NCI-H1694 treated with DMSO at 0.1 percent for 48 hours (cell line): ENCODE measurements around the gene LRRC42.

ENCODE experiments used
- DNase-seq: peaks from one replicate; lab custom pipeline; 2025; lab: John Stamatoyannopoulos, UW

The LRRC42 gene

DNA sequence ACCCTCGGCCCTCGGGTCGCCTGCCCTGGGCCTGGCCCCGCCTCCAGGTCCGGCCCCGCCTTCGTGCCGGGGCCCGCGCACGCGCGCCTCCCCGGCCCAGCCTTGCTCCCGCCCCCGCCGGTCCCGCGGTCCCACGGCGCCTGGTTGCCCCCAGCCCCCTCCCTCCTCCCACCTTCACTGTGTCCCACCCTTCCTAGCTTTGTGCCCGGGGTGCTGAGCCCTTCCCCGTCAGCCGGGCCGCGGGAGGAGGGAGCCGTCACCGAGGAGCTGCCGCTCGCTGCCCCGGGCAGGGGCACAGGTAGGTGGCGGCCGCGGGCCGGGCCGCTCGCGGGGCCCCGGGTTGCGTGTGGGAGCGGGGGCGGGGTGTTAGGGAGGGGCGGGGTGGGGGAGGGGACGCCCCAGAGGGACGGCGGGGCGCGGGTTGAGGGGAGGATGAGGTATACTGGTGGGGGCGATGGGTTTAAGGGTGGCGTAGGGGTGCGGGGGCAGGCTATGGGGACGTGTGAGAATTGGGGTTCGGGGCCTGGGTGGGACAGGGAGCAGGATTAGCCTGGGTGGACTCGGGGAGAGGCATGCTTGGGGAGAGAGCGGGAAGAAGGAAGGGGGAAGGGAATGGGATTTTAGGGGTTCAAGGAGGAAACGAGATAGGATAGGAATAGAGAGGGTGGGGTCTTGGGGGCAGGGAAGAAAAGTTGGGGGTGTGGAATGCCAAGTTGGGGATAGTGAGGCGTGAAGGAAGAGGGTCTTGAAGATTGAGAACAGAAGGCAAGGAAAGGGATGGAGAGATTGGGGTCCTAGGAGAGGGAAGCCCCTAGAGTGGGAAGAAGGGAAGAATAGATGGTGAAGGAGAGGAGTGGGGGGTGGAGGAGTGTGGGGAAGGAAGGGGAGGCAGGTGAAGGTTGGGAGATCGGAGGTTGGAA is at the start of gene LRRC42:
Gene LRRC42 (plus strand): TSS at position 99 of the 920 bp plus-strand sequence. CDS start 5,650 bp downstream, outside the sequence.
- DNase-seq: no peak

GRCh38 chr1:53896635-53897229 is 49.4 kb upstream of the LRRC42 start:
- DNase-seq: no peak

GRCh38 chr1:53899206-53899628 is 46.9 kb upstream of the LRRC42 start:
- no peak for DNase-seq

DNA sequence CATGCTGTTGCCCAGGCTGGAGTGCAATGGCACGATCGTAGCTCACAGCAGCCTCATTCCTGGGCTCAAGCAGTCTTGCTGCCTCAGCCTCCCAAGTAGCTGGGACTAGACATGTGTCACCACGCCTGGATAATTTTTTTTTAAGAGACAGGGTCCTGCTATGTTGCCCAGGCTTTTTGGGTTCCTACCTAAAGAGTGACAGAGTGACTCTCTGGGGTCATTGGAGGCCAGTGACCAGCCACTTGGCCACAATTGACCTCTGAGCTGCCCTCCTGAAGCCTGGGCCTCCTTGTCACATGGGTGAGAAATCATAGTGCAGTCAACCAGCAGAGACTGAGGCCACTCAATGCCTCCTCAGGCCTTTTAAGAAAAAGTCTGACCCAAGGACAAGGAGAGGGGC is 46.4 kb upstream of the LRRC42 start:
- no peak for DNase-seq

- no peak for DNase-seq
These were observed 43.7 kb upstream of the LRRC42 start for GRCh38 chr1:53902235-53903138.

GRCh38 chr1:53905509-53905908 is 40.6 kb upstream of the LRRC42 start:
- no peak for DNase-seq

- no peak for DNase-seq
These were observed 40.0 kb upstream of the LRRC42 start for GRCh38 chr1:53906121-53906520.

DNA sequence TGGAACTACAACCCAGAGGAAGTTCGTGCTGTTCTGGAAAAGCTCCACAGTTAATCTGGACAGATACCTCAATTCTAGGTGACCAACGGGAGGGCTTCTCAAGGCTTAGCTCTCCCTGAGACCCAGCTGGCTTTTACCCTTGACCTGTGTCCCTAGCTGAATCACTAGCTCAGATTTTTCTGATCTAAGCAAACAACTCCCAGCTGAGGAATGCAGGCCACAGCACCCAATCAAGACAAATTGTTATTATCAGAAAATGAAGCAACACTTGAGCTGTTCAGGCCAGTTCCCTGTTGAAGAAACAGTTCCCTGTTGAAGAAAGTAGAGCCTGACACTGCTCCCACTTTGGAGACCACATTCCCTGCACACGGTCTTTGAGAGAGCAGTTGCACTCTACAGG is 36.2 kb upstream of the LRRC42 start:
- no peak for DNase-seq

- DNase-seq: no peak
These were observed 34.7 kb upstream of the LRRC42 start for GRCh38 chr1:53911442-53911841.

DNA sequence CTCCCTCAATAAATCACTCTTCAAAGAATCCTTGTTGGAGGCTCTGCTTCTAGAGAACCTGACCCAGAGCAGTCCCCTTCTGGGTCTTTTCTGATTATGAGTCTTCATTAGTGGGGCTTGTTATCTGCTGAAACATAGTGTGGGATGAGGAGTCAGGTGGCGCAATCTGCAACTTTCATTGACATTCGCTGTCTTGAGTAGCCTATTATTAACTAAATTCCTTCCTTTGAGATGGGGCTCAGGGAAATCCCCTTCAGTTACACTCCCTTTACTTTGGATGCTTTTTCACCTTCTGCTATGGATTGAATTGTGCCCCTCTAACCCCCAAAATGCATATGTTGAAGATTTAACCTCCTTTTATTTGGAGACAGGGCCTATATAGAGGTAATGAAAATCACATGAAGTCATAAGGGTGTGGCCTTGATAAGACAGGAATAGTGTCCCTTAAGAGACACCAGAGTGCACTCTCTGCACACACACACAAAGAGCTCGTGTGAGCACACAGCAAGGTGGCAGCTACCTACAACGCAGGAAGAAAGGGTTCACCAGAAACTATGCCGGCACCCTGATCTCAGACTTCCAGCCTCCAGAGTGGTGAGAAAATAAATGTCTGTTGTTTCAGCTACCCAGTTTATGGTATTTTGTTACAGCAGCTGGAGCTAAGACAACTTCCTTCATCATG is 32.7 kb upstream of the LRRC42 start:
- DNase-seq: no peak

GRCh38 chr1:53918343-53918742 is 27.8 kb upstream of the LRRC42 start:
- no peak for DNase-seq

- DNase-seq: no peak
These were observed 26.5 kb upstream of the LRRC42 start for GRCh38 chr1:53919675-53920066.

GRCh38 chr1:53927376-53927881 is 18.7 kb upstream of the LRRC42 start:
- no peak for DNase-seq

- DNase-seq: no peak
These were observed 16.7 kb upstream of the LRRC42 start for GRCh38 chr1:53929246-53929960.

GRCh38 chr1:53930932-53931331 is 15.2 kb upstream of the LRRC42 start:
- DNase-seq: no peak

DNA sequence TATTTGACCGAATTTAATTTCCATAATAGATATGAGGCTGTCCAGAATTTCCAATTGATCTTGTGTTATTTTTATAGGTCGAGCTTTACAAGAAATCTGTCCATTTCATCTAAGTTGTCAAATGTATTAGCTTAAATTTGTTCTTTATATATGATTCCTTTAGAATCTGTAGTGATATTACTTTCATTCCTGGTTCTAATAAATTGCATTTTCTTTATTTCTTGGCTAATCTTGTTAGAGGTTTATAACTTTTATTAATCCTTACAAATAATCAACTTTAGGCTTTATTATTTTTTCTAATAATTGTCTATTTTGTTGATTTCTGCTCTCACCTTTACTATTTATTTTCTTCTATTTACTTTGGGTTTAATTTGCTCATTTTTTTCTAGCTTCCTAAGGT is 14.6 kb upstream of the LRRC42 start:
- DNase-seq: no peak

DNA sequence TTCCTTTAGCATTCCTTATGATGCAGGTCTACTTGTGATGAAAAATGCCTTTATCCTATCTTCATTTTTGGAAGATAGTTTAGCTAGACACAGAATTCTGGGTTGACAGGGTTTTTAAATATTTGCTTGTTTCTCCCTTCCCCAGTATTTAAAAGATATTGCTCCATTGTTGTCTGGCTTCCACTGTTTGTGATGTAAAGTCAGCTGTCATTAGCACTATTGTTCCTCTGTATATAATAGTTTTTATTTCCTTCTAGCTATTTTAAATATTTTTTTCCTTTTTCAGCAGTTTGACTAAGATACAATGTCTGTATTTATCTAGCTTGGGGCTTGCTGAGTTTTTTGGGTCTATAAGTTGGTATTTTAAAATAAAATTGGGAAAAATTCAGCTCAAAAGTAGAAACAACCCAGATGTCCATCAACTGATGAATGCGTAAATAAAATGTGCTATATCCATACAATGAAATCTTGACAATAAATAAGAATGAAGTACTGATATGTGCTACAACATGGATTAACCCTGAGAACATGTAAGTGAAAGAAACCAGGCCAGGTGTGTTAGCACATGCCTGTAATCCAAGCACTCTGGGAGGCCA is 11.9 kb upstream of the LRRC42 start:
- no peak for DNase-seq

DNA sequence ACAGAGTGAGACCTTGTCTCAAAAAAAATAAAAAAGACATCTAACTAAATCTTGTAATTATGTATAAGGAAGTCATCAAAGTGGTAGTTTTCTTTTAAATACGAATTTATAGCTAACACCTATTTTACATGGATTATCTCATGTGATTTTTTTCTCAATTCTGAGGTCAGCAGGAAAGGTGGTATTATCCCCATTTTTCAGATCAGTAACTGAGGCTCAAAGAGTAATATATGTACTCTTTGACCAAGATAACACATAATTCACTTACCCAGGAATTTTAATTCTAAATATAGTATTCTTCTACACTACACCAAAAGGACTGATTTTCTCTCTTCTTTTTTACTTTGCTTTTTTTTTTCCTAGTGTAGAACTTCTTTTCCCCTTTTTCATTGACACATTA is 9.7 kb upstream of the LRRC42 start:
- no peak for DNase-seq

DNA sequence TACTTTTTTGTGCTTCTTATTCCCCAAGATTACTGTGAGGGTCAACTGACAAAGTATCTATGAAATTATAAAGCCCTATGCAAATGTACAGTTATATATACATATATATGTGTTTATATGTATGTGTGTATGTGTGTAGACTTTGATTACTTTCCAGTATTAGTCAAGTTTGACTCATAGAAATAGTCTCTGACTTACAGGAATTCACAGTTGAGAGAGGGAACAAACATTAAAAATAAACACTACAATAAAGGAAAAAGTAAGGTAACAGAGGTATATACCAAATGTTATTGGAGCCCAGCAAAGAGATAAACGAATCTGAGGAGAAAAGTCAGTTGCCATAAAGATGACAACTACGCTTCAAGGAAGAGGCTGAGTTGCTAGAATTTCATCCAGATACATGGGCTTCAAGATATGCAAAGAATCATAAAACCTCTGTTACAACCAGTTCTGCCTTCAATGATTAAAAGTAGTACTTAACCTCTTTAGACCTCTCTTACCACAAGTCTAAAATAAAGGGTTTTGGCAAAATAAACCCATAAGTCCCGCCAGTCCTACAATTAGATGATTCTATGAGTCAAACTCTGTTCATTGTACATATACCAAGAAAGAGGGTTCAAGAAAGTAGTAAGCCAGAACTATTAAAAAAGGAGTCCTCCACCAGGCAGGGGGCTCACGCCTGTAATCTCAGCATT is 7.9 kb upstream of the LRRC42 start:
- DNase-seq: no peak
